Immature natural killer cell (primary cell): ENCODE measurements around the gene FOXP4. TPM values are rescaled to one million over a fixed set of nuclear protein-coding genes. Genes with fewer than 3 reads are reported as not detected.
A peak's percentile ranks its signal among the peaks of the same experiment; 100 is the strongest.

Experiments used
- DNase-seq, 3 donors: peaks; one replicate each; pipeline ENCODE4 v3.0.0; 2022; ENCODE audit warnings: mixed read lengths in 1 of 3
- H3K27ac Mint-ChIP-seq, 6 donors: one replicate each; pipeline ENCODE4 v1.8.0; 2020; ENCODE audit warnings: mixed read lengths in 6 of 6, mild to moderate bottlenecking in 5 of 6, inconsistent platforms in 4 of 6, moderate library complexity in 3 of 6
- H3K27me3 Mint-ChIP-seq, 3 donors: one replicate each; pipeline ENCODE4 v1.8.0; 2020 to 2021; ENCODE audit warnings: low read depth in 3 of 3, mild to moderate bottlenecking in 3 of 3, mixed read lengths in 3 of 3, moderate library complexity in 3 of 3, inconsistent platforms in 1 of 3
- H3K36me3 Mint-ChIP-seq, 3 donors: one replicate each; pipeline ENCODE4 v1.8.0; 2020; ENCODE audit warnings: mixed read lengths in 3 of 3, inconsistent platforms in 2 of 3, mild to moderate bottlenecking in 2 of 3
- H3K4me1 Mint-ChIP-seq, 2 donors: one replicate each; pipeline ENCODE4 v1.8.0; 2020; ENCODE audit warnings: inconsistent platforms in 2 of 2, mild to moderate bottlenecking in 2 of 2, mixed read lengths in 2 of 2, moderate library complexity in 1 of 2
- H3K4me3 Mint-ChIP-seq, 5 donors: one replicate each; pipeline ENCODE4 v1.8.0; 2020; ENCODE audit warnings: mild to moderate bottlenecking in 5 of 5, mixed read lengths in 5 of 5, inconsistent platforms in 3 of 5, moderate library complexity in 3 of 5
- H3K9me3 Mint-ChIP-seq, 6 donors: one replicate each; pipeline ENCODE4 v1.8.0; 2020; ENCODE audit warnings: mild to moderate bottlenecking in 6 of 6, mixed read lengths in 6 of 6, inconsistent platforms in 4 of 6, moderate library complexity in 3 of 6
- polyA plus RNA-seq, 3 donors: library from polyadenylated mRNA; unstranded; fragments of 300-500 nt; fragmentation: Illumina TruSeq; gene quantifications; one replicate each; pipeline ENCODE4 v1.2.3, GENCODE V29; 2021

Gene FOXP4
- polyA plus RNA-seq, 3 donors from 2014 or later = 0.10 to 0.73 (median 0.68) TPM

- no peak for DNase-seq
- Mint-ChIP-seq H3K4me1 (peaks cover 0 to 3% of the 10 kb centered on the region in 2 donors), H3K36me3 (no peaks in the 10 kb centered on the region), H3K27me3 (peaks cover 5 to 8% (median 6%) of the 10 kb centered on the region in 3 donors), H3K4me3 (no peak overlapping the region), H3K27ac (no peak overlapping the region), H3K9me3 (peaks cover 0 to 4% (median 0%) of the 10 kb centered on the region in 6 donors)
Observed at GRCh38 chr6:41644297-41644879, 98.2 kb downstream of the FOXP4 start.

- DNase-seq = no peak
- Mint-ChIP-seq H3K27ac (peak overlapping the region in 1 of 6 donors; percentile 46), H3K4me3 (no peak overlapping the region), H3K36me3 (no peaks in the 10 kb centered on the region), H3K9me3 (peaks cover 0 to 4% (median 0%) of the 10 kb centered on the region in 6 donors), H3K27me3 (peaks cover 1 to 8% (median 3%) of the 10 kb centered on the region in 3 donors), H3K4me1 (no peaks in the 10 kb centered on the region)
Observed at GRCh38 chr6:41645007-41645618, 98.9 kb downstream of the FOXP4 start.

- Mint-ChIP-seq H3K9me3 (peaks cover 0 to 4% (median 0%) of the 10 kb centered on the region in 6 donors), H3K27me3 (peaks cover 0 to 10% (median 2%) of the 10 kb centered on the region in 3 donors), H3K36me3 (no peaks in the 10 kb centered on the region), H3K4me1 (no peaks in the 10 kb centered on the region), H3K27ac (peak overlapping the region in 1 of 6 donors; percentile 49), H3K4me3 (no peak overlapping the region)
- no peak for DNase-seq
Observed at GRCh38 chr6:41646026-41646795, 100.0 kb downstream of the FOXP4 start.

- no peaks in the 10 kb centered on the region for H3K36me3 Mint-ChIP-seq
- DNase-seq = no peak
- no peaks in the 10 kb centered on the region for H3K4me1 Mint-ChIP-seq
- peaks cover 2 to 10% (median 5%) of the 10 kb centered on the region in 3 donors for H3K27me3 Mint-ChIP-seq
- H3K27ac Mint-ChIP-seq = no peak overlapping the region
- H3K4me3 Mint-ChIP-seq = no peak overlapping the region
- peaks cover 0 to 4% (median 0%) of the 10 kb centered on the region in 6 donors for H3K9me3 Mint-ChIP-seq
Observed at GRCh38 chr6:41647061-41647511, 100.9 kb downstream of the FOXP4 start.

- no peaks in the 10 kb centered on the region for H3K4me1 Mint-ChIP-seq
Observed at GRCh38 chr6:41648070-41648585, 101.9 kb downstream of the FOXP4 start.

GRCh38 chr6:41648921-41649320 lies 102.7 kb downstream of the FOXP4 start:
- H3K36me3 Mint-ChIP-seq = no peaks in the 10 kb centered on the region
- peaks cover 2 to 8% (median 7%) of the 10 kb centered on the region in 3 donors for H3K27me3 Mint-ChIP-seq
- H3K4me1 Mint-ChIP-seq = no peaks in the 10 kb centered on the region
- no peak overlapping the region for H3K4me3 Mint-ChIP-seq
- DNase-seq = no peak
- no peak overlapping the region for H3K27ac Mint-ChIP-seq
- H3K9me3 Mint-ChIP-seq = no peaks in the 10 kb centered on the region

More at GRCh38 chr6:41648070-41648585, 101.9 kb downstream of the FOXP4 start:
- H3K27me3 Mint-ChIP-seq = peaks cover 2 to 11% (median 7%) of the 10 kb centered on the region in 3 donors
- DNase-seq = no peak
- no peaks in the 10 kb centered on the region for H3K9me3 Mint-ChIP-seq
- no peaks in the 10 kb centered on the region for H3K36me3 Mint-ChIP-seq
- H3K27ac Mint-ChIP-seq = no peak overlapping the region
- H3K4me3 Mint-ChIP-seq = no peak overlapping the region

GRCh38 chr6:41649596-41649995 lies 103.4 kb downstream of the FOXP4 start:
- H3K4me1 Mint-ChIP-seq = no peaks in the 10 kb centered on the region
- no peak overlapping the region for H3K27ac Mint-ChIP-seq
- no peak overlapping the region for H3K4me3 Mint-ChIP-seq
- no peak for DNase-seq
- H3K9me3 Mint-ChIP-seq = no peaks in the 10 kb centered on the region
- H3K27me3 Mint-ChIP-seq = peaks cover 2 to 8% (median 7%) of the 10 kb centered on the region in 3 donors
- H3K36me3 Mint-ChIP-seq = no peaks in the 10 kb centered on the region

- Mint-ChIP-seq H3K4me1 (no peaks in the 10 kb centered on the region), H3K27ac (no peak overlapping the region), H3K4me3 (no peak overlapping the region), H3K9me3 (no peaks in the 10 kb centered on the region), H3K36me3 (no peaks in the 10 kb centered on the region), H3K27me3 (peaks cover 2 to 7% (median 5%) of the 10 kb centered on the region in 3 donors)
- DNase-seq = no peak
Observed at GRCh38 chr6:41650120-41650519, 103.9 kb downstream of the FOXP4 start.

- H3K27ac Mint-ChIP-seq = no peak overlapping the region
- H3K9me3 Mint-ChIP-seq = no peaks in the 10 kb centered on the region
- H3K4me3 Mint-ChIP-seq = no peak overlapping the region
- H3K36me3 Mint-ChIP-seq = no peaks in the 10 kb centered on the region
- peaks cover 2 to 5% (median 4%) of the 10 kb centered on the region in 3 donors for H3K27me3 Mint-ChIP-seq
- no peaks in the 10 kb centered on the region for H3K4me1 Mint-ChIP-seq
- no peak for DNase-seq
Observed at GRCh38 chr6:41651246-41651961, 105.2 kb downstream of the FOXP4 start.

Other genes with a start within 250 kb of the FOXP4 start
- gene NCR2, start 210.8 kb upstream of the FOXP4 start, polyA plus RNA-seq = under 1 TPM in 2 of 3 donors, not detected in 1; 0.91 to 0.97 TPM
- gene MDFI, start 92.1 kb downstream of the FOXP4 start, polyA plus RNA-seq = not detected
- gene TFEB, start 189.2 kb downstream of the FOXP4 start, polyA plus RNA-seq = 10 to 100 TPM; 18.9 to 62.3 (median 23.9) TPM
- gene PGC, start 201.0 kb downstream of the FOXP4 start, polyA plus RNA-seq = not detected
- 1 to 10 TPM in 1 of 3 donors, under 1 TPM in 1, not detected in 1; 0.80 to 2.1 TPM for gene FRS3, start 233.5 kb downstream of the FOXP4 start, polyA plus RNA-seq
- not detected for gene PRICKLE4, start 234.4 kb downstream of the FOXP4 start, polyA plus RNA-seq
- gene TOMM6, start 241.3 kb downstream of the FOXP4 start, polyA plus RNA-seq = 100 to 1,000 TPM; 291 to 367 (median 304) TPM